ENCODE data around the gene GPNMB.

Gene GPNMB

DNA sequence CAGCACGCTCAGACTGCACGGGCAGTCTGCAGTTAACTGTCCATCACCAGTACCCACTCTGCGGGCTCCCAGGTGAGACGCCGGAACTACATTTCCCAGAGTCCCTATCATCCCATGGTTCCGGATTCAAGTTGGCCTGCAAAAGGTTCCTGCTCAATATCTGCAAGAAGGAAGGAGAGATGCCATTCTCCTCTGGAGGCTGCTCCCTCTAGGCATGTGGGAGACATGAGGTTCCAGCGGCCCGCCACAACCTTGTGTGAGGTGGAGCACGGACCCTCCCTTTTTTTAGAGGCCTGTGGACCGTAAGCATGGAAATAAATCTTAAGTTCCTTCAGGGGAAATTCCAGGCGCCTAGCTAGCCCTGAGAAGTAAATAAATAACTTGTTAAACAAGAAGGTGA lies 35.0 kb upstream of the GPNMB start:
- no peak overlapping the region for H3K27ac ChIP-seq (ENCODE audit: low read depth, low read length)
- H3K36me3 ChIP-seq (ENCODE audit: control insufficient read depth in 1 of 2, insufficient read depth in 2 of 2, low read length in 2 of 2) = no peaks in the 10 kb centered on the region
- H3K4me1 ChIP-seq (ENCODE audit: control insufficient read depth in 1 of 2, insufficient read depth in 2 of 2, low read length in 2 of 2) = peaks cover 0 to 3% of the 10 kb centered on the region in 2 donors
- no peak overlapping the region for H3K9ac ChIP-seq (ENCODE audit: low read depth in 1 of 2, low read length in 2 of 2)
- H3K9me3 ChIP-seq (ENCODE audit: control insufficient read depth in 1 of 2, low read length in 2 of 2) = no peaks in the 10 kb centered on the region
- H3K4me3 ChIP-seq (ENCODE audit: low read depth in 1 of 2, low read length in 2 of 2) = no peak overlapping the region
- no peaks in the 10 kb centered on the region for H3K27me3 ChIP-seq (ENCODE audit: control insufficient read depth in 1 of 2, insufficient read depth in 2 of 2, low read length in 2 of 2)

DNA sequence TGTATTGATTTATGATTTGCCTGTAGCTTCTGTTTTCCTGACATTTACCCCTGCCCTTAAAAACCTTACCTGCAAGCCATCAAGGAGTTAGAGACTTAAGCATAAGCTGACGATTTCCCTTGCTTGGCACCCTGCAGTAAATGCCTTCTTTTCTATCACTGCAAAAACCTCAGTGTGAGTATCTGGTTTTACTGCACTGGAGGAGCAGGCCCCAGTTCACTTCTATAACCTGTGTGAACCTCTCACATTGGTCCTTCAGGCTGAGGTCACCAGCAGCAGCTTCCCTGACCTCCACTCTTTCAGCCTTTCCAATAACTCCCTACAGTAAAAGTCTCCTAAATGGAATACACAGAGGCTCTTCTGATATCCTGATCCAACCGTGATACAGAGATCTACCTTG lies 34.2 kb upstream of the GPNMB start:
- Histone ChIP-seq H3K9ac (ENCODE audit: low read depth in 1 of 2, low read length in 2 of 2) (no peak overlapping the region), H3K27ac (ENCODE audit: low read depth, low read length) (no peak overlapping the region), H3K9me3 (ENCODE audit: control insufficient read depth in 1 of 2, low read length in 2 of 2) (no peaks in the 10 kb centered on the region), H3K4me3 (ENCODE audit: low read depth in 1 of 2, low read length in 2 of 2) (no peak overlapping the region), H3K27me3 (ENCODE audit: control insufficient read depth in 1 of 2, insufficient read depth in 2 of 2, low read length in 2 of 2) (no peaks in the 10 kb centered on the region), H3K36me3 (ENCODE audit: control insufficient read depth in 1 of 2, insufficient read depth in 2 of 2, low read length in 2 of 2) (no peaks in the 10 kb centered on the region), H3K4me1 (ENCODE audit: control insufficient read depth in 1 of 2, insufficient read depth in 2 of 2, low read length in 2 of 2) (peaks cover 0 to 3% of the 10 kb centered on the region in 2 donors)

DNA sequence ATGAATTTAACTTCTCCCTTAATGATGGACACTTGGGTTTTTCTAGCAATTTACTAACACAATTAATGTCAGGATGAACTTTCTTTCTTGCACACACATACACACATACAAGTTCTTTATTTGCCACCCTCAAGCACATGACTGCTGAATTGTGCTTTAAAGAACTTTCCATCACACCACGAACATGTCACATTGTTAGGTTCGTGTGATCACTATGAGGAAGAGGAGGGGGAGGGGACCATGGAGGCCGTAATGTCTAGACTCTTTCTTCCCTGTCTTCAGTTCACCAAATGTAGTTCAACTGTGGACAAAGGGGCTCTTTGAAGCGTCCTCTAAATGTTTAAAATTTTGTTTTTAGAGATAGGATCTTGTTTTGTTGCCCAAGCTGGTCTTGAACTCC lies 33.7 kb upstream of the GPNMB start:
- Histone ChIP-seq H3K36me3 (ENCODE audit: control insufficient read depth in 1 of 2, insufficient read depth in 2 of 2, low read length in 2 of 2) (no peaks in the 10 kb centered on the region), H3K9me3 (ENCODE audit: control insufficient read depth in 1 of 2, low read length in 2 of 2) (no peaks in the 10 kb centered on the region), H3K9ac (ENCODE audit: low read depth in 1 of 2, low read length in 2 of 2) (no peak overlapping the region), H3K27ac (ENCODE audit: low read depth, low read length) (no peak overlapping the region), H3K4me3 (ENCODE audit: low read depth in 1 of 2, low read length in 2 of 2) (no peak overlapping the region), H3K27me3 (ENCODE audit: control insufficient read depth in 1 of 2, insufficient read depth in 2 of 2, low read length in 2 of 2) (no peaks in the 10 kb centered on the region), H3K4me1 (ENCODE audit: control insufficient read depth in 1 of 2, insufficient read depth in 2 of 2, low read length in 2 of 2) (peaks cover 0 to 3% of the 10 kb centered on the region in 2 donors)

DNA sequence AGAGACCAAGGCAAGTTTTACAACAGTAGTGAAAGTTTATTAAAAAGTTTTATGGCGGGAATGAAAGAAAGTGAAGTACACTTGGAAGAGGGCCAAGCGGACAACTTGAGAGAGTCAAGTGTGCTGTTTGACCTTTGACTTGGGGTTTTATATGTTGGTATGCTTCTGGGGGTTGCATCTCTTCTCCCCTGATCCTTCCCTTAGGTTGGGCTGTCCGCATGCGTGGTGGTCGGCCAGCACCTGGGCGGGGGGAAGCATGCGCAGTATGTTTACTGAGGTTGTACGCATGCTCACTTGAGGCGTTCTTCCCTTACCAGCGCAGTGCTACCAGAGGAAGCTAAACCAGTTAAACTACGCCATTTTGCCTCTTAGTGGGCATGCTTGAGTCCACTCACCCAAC lies 32.8 kb upstream of the GPNMB start:
- no peaks in the 10 kb centered on the region for H3K9me3 ChIP-seq (ENCODE audit: control insufficient read depth in 1 of 2, low read length in 2 of 2)
- H3K4me1 ChIP-seq (ENCODE audit: control insufficient read depth in 1 of 2, insufficient read depth in 2 of 2, low read length in 2 of 2) = peaks cover 0 to 3% of the 10 kb centered on the region in 2 donors
- no peaks in the 10 kb centered on the region for H3K27me3 ChIP-seq (ENCODE audit: control insufficient read depth in 1 of 2, insufficient read depth in 2 of 2, low read length in 2 of 2)
- no peak overlapping the region for H3K27ac ChIP-seq (ENCODE audit: low read depth, low read length)
- no peaks in the 10 kb centered on the region for H3K36me3 ChIP-seq (ENCODE audit: control insufficient read depth in 1 of 2, insufficient read depth in 2 of 2, low read length in 2 of 2)
- no peak overlapping the region for H3K9ac ChIP-seq (ENCODE audit: low read depth in 1 of 2, low read length in 2 of 2)
- no peak overlapping the region for H3K4me3 ChIP-seq (ENCODE audit: low read depth in 1 of 2, low read length in 2 of 2)

DNA sequence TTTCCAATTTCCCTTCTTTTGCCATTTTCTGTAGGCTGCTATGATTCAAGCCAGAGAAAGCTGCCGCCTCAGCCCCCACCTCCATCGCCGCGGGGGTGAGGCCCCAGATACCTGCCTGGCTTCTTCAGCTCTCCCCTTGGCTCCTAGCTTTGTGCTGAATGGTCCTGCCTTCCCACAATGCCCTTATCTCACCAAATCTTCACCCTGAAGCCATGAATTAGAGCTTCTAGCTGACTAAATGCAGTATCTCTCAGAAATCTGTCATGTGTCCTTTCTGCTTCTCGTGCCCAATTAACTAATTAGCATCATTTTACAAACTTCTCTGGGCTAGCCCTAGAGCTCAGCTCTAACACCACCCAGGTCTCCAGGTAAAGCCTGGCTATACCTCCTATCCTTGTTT lies 32.2 kb upstream of the GPNMB start:
- Histone ChIP-seq H3K27me3 (ENCODE audit: control insufficient read depth in 1 of 2, insufficient read depth in 2 of 2, low read length in 2 of 2) (no peaks in the 10 kb centered on the region), H3K27ac (ENCODE audit: low read depth, low read length) (no peak overlapping the region), H3K4me1 (ENCODE audit: control insufficient read depth in 1 of 2, insufficient read depth in 2 of 2, low read length in 2 of 2) (peaks cover 0 to 3% of the 10 kb centered on the region in 2 donors), H3K9ac (ENCODE audit: low read depth in 1 of 2, low read length in 2 of 2) (no peak overlapping the region), H3K36me3 (ENCODE audit: control insufficient read depth in 1 of 2, insufficient read depth in 2 of 2, low read length in 2 of 2) (no peaks in the 10 kb centered on the region), H3K9me3 (ENCODE audit: control insufficient read depth in 1 of 2, low read length in 2 of 2) (no peaks in the 10 kb centered on the region), H3K4me3 (ENCODE audit: low read depth in 1 of 2, low read length in 2 of 2) (no peak overlapping the region)

DNA sequence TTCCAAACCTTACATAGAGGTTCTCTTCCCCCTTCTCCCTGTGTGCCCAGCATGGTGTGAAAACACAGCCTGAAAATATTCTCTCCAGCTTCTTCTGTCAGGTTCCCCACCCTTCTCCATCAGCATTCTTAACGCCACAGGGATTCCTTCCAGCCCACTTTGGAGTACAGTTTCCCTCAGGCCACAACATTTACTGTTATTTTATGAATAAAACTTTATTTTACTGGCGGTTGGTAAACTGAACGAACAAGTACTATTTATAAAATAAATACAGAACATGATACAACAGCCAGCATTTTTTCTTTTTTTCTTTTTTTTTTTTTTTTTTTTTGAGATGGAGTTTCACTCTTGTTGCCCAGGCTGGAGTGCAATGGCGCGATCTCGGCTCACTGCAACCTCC lies 31.6 kb upstream of the GPNMB start:
- no peaks in the 10 kb centered on the region for H3K9me3 ChIP-seq (ENCODE audit: control insufficient read depth in 1 of 2, low read length in 2 of 2)
- no peaks in the 10 kb centered on the region for H3K36me3 ChIP-seq (ENCODE audit: control insufficient read depth in 1 of 2, insufficient read depth in 2 of 2, low read length in 2 of 2)
- H3K27me3 ChIP-seq (ENCODE audit: control insufficient read depth in 1 of 2, insufficient read depth in 2 of 2, low read length in 2 of 2) = no peaks in the 10 kb centered on the region
- peaks cover 0 to 3% of the 10 kb centered on the region in 2 donors for H3K4me1 ChIP-seq (ENCODE audit: control insufficient read depth in 1 of 2, insufficient read depth in 2 of 2, low read length in 2 of 2)
- H3K27ac ChIP-seq (ENCODE audit: low read depth, low read length) = no peak overlapping the region
- H3K9ac ChIP-seq (ENCODE audit: low read depth in 1 of 2, low read length in 2 of 2) = no peak overlapping the region
- H3K4me3 ChIP-seq (ENCODE audit: low read depth in 1 of 2, low read length in 2 of 2) = no peak overlapping the region

DNA sequence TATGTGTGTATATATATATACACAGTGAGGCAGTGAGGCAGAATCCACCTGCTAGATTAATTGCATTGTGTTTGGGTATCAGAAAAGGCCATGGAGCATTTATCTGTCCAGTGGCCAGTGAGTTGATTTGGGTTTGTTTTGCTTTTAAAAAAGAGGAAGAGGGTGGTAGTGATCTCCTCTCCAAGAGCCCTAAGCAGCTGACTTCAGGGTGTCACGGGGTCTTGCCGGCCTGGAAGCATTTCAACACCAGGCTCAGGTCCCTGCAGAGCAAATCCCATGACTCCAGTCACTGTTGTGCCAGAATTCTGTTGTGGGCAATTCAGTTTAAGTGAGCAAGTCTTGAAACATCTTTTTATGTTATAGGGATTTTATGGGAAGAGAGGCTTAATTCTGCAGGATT lies 30.6 kb upstream of the GPNMB start:
- H3K9ac ChIP-seq (ENCODE audit: low read depth in 1 of 2, low read length in 2 of 2) = no peak overlapping the region
- H3K9me3 ChIP-seq (ENCODE audit: control insufficient read depth in 1 of 2, low read length in 2 of 2) = no peaks in the 10 kb centered on the region
- H3K4me1 ChIP-seq (ENCODE audit: control insufficient read depth in 1 of 2, insufficient read depth in 2 of 2, low read length in 2 of 2) = peaks cover 0 to 3% of the 10 kb centered on the region in 2 donors
- no peak overlapping the region for H3K4me3 ChIP-seq (ENCODE audit: low read depth in 1 of 2, low read length in 2 of 2)
- H3K27me3 ChIP-seq (ENCODE audit: control insufficient read depth in 1 of 2, insufficient read depth in 2 of 2, low read length in 2 of 2) = no peaks in the 10 kb centered on the region
- H3K27ac ChIP-seq (ENCODE audit: low read depth, low read length) = no peak overlapping the region
- no peaks in the 10 kb centered on the region for H3K36me3 ChIP-seq (ENCODE audit: control insufficient read depth in 1 of 2, insufficient read depth in 2 of 2, low read length in 2 of 2)

DNA sequence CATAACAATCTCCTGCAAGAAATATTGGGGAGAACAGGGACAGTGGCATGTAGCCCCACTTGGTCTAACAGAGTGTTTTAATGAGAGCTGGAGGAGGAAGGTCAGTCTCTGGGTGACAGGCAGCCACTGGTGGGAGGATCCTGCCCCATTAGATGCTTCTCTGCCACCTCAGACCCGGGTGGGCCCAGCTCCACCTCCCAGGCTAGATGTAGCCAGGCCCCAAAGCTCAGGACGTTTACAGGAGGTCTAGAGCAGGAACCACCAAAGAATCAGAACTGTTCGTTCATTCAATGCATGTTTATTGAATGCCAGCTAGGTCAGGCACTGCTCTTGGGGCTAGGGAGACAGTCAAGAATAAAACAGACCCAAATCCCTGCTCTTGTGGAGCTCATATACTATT lies 28.4 kb upstream of the GPNMB start:
- Histone ChIP-seq H3K4me1 (ENCODE audit: control insufficient read depth in 1 of 2, insufficient read depth in 2 of 2, low read length in 2 of 2) (peaks cover 0 to 3% of the 10 kb centered on the region in 2 donors), H3K27ac (ENCODE audit: low read depth, low read length) (no peak overlapping the region), H3K9me3 (ENCODE audit: control insufficient read depth in 1 of 2, low read length in 2 of 2) (no peaks in the 10 kb centered on the region), H3K27me3 (ENCODE audit: control insufficient read depth in 1 of 2, insufficient read depth in 2 of 2, low read length in 2 of 2) (no peaks in the 10 kb centered on the region), H3K4me3 (ENCODE audit: low read depth in 1 of 2, low read length in 2 of 2) (no peak overlapping the region), H3K9ac (ENCODE audit: low read depth in 1 of 2, low read length in 2 of 2) (no peak overlapping the region), H3K36me3 (ENCODE audit: control insufficient read depth in 1 of 2, insufficient read depth in 2 of 2, low read length in 2 of 2) (no peaks in the 10 kb centered on the region)

DNA sequence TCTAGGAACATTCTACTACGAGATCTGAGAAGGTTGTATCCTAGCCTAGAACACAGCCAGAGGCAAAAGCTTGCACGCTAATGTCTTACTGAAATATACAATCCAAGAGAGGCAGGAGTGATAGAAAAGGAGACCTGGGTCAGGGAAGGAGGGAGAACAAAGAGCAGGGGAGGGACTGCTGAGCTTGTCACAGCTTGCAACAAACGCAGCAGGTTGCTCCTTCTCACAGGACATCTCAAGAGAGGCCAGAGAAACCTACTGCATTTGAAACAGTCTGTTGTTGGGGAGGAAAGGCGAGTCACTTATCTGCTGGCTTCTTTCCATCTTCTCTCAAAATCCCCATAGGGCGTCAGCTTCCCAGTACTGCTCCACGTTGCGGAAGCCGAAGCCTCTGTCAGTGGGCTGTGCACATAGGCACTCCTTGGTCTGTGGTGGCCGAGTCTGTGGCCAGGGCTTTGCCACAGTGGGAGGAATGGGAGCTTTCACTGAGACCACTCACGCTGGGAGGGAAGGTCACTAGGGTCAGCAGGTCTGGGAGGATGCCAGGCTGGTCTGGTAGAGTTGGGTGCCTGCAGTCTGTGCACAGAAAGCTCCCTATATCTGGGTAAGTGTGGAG lies 25.8 kb upstream of the GPNMB start:
- no peaks in the 10 kb centered on the region for H3K4me1 ChIP-seq (ENCODE audit: control insufficient read depth in 1 of 2, insufficient read depth in 2 of 2, low read length in 2 of 2)
- no peak overlapping the region for H3K4me3 ChIP-seq (ENCODE audit: low read depth in 1 of 2, low read length in 2 of 2)
- H3K27me3 ChIP-seq (ENCODE audit: control insufficient read depth in 1 of 2, insufficient read depth in 2 of 2, low read length in 2 of 2) = no peaks in the 10 kb centered on the region
- no peak overlapping the region for H3K9ac ChIP-seq (ENCODE audit: low read depth in 1 of 2, low read length in 2 of 2)
- H3K27ac ChIP-seq (ENCODE audit: low read depth, low read length) = no peak overlapping the region
- H3K9me3 ChIP-seq (ENCODE audit: control insufficient read depth in 1 of 2, low read length in 2 of 2) = no peaks in the 10 kb centered on the region
- H3K36me3 ChIP-seq (ENCODE audit: control insufficient read depth in 1 of 2, insufficient read depth in 2 of 2, low read length in 2 of 2) = no peaks in the 10 kb centered on the region

DNA sequence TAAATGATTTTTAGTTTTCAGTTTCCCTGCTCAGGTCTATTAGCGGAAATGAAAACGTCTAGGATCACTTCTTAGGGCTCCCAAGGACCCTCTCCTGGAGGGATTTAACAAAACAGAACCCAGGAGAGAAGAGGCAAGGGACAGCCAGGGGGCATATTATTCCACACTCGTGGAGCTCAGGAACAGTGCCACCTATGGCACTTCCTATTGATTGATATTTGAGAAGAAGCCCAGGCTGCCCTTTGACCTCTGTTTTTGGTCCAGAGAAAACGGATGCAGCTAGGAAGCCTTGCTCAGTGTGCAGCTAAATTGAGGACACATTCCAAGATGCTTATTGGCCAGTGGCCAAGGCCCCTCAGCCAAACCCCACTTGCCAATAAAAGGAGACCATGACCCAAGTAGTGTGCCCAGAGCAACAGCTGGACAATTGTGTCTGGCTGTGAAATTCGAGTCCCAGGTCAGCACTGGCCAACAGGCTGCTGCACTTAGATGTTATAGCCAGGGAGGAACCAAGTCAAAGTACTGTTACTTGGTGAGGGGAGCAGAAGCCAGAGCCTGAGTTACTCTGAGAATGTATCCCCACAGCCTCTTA lies 24.0 kb upstream of the GPNMB start:
- Histone ChIP-seq H3K4me1 (ENCODE audit: control insufficient read depth in 1 of 2, insufficient read depth in 2 of 2, low read length in 2 of 2) (no peaks in the 10 kb centered on the region), H3K36me3 (ENCODE audit: control insufficient read depth in 1 of 2, insufficient read depth in 2 of 2, low read length in 2 of 2) (no peaks in the 10 kb centered on the region), H3K9me3 (ENCODE audit: control insufficient read depth in 1 of 2, low read length in 2 of 2) (no peaks in the 10 kb centered on the region), H3K9ac (ENCODE audit: low read depth in 1 of 2, low read length in 2 of 2) (no peak overlapping the region), H3K27me3 (ENCODE audit: control insufficient read depth in 1 of 2, insufficient read depth in 2 of 2, low read length in 2 of 2) (no peaks in the 10 kb centered on the region), H3K4me3 (ENCODE audit: low read depth in 1 of 2, low read length in 2 of 2) (no peak overlapping the region), H3K27ac (ENCODE audit: low read depth, low read length) (no peak overlapping the region)

Data from duodenal mucosa (tissue), 2 donors.